ENCODE results near the gene CTSD. TPM values are rescaled to one million over a fixed set of nuclear protein-coding genes. Genes with fewer than 3 reads are reported as not detected.
"Not testable (repeated sequence)": the region's sequence is repeated elsewhere in the genome, so short reads cannot be mapped to it uniquely, and the experiment has no call there.

CTSD gene
- polyA plus RNA-seq = 100 to 1,000 TPM; 537 to 799 (median 556) TPM
- long read RNA-seq, donor 1, transcript CTSD-201 (9 exons, 2,123 nt) = major isoform, 287 of 407 reads
- long read RNA-seq, donor 1, partial matches to known transcripts = 110 of 407 reads
- long read RNA-seq, donor 1, other reads (novel, unspliced or antisense) = 5 of 407 reads
- long read RNA-seq, donor 2, transcript CTSD-201 (9 exons, 2,123 nt) = major isoform, 52 of 63 reads
- long read RNA-seq, donor 2, partial matches to known transcripts = 11 of 63 reads
- long read RNA-seq, donor 2, other reads (novel, unspliced or antisense) = 0 of 63 reads
- long read RNA-seq, donor 3, transcript CTSD-201 (9 exons, 2,123 nt) = major isoform, 38 of 119 reads
- long read RNA-seq, donor 3, partial matches to known transcripts = 78 of 119 reads
- long read RNA-seq, donor 3, other reads (novel, unspliced or antisense) = 0 of 119 reads
- long read RNA-seq, donor 4, partial matches to known transcripts = 0 of 1 reads
- long read RNA-seq, donor 4, other reads (novel, unspliced or antisense) = 0 of 1 reads
- long read RNA-seq, donor 5, transcript CTSD-201 (9 exons, 2,123 nt) = major isoform, 14 of 57 reads
- long read RNA-seq, donor 5, partial matches to known transcripts = 43 of 57 reads
- long read RNA-seq, donor 5, other reads (novel, unspliced or antisense) = 0 of 57 reads
- long read RNA-seq, donor 6, transcript CTSD-201 (9 exons, 2,123 nt) = major isoform, 92 of 140 reads
- long read RNA-seq, donor 6, partial matches to known transcripts = 47 of 140 reads
- long read RNA-seq, donor 6, other reads (novel, unspliced or antisense) = 0 of 140 reads
- long read RNA-seq, donor 7 = 0 reads
- long read RNA-seq, donor 8, partial matches to known transcripts = 0 of 2 reads
- long read RNA-seq, donor 8, other reads (novel, unspliced or antisense) = 0 of 2 reads
- long read RNA-seq, donor 9, transcript CTSD-201 (9 exons, 2,123 nt) = major isoform, 15 of 16 reads
- long read RNA-seq, donor 9, partial matches to known transcripts = 0 of 16 reads
- long read RNA-seq, donor 9, other reads (novel, unspliced or antisense) = 0 of 16 reads
- long read RNA-seq, donor 10, transcript CTSD-201 (9 exons, 2,123 nt) = major isoform, 78 of 109 reads
- long read RNA-seq, donor 10, partial matches to known transcripts = 31 of 109 reads
- long read RNA-seq, donor 10, other reads (novel, unspliced or antisense) = 0 of 109 reads

GRCh38 chr11:1763796-1764661 is at the start of gene CTSD:
CTSD (minus strand) TSS chr11:1763927; CDS start chr11:1763859, 68 bp downstream.
- WGBS, 3 donors = 3 to 6% (median 3%) methylated on average over 33 to 85 of the region's 85 CpGs
- peak within 1 kb of the TSS; percentile 82 to 94 (median 85) for H3K4me3 ChIP-seq (ENCODE audit: low read depth in 1 of 3, low read length in 3 of 3)
- no peak for FAIRE-seq
- peaks cover 0 to 32% (median 11%) of the 10 kb centered on the region in 3 donors for H3K36me3 ChIP-seq (ENCODE audit: control insufficient read depth in 3 of 3, insufficient read depth in 2 of 3, low read depth in 1 of 3, low read length in 3 of 3)
- H3K4me1 ChIP-seq (ENCODE audit: control insufficient read depth in 3 of 3, insufficient read depth in 2 of 3, low read depth in 1 of 3, low read length in 2 of 3) = peaks cover 10 to 28% (median 19%) of the 10 kb centered on the region in 3 donors
- no peaks in the 10 kb centered on the region for H3K27me3 ChIP-seq (ENCODE audit: control insufficient read depth in 3 of 3, insufficient read depth in 3 of 3, low read length in 3 of 3)
- peak; percentile 87 to 91 for DNase-seq
- H3K27ac ChIP-seq (ENCODE audit: low read depth in 1 of 3, low read length in 2 of 3) = peak within 1 kb of the TSS; percentile 90 to 96 (median 93)
- no peaks in the 10 kb centered on the region for H3K9me3 ChIP-seq (ENCODE audit: control insufficient read depth in 2 of 2, insufficient read depth in 1 of 2, low read depth in 1 of 2, low read length in 1 of 2)

- H3K27me3 ChIP-seq (ENCODE audit: control insufficient read depth in 3 of 3, insufficient read depth in 3 of 3, low read length in 3 of 3); H3K36me3 ChIP-seq (ENCODE audit: control insufficient read depth in 3 of 3, insufficient read depth in 2 of 3, low read depth in 1 of 3, low read length in 3 of 3); H3K27ac ChIP-seq (ENCODE audit: low read depth in 1 of 3, low read length in 2 of 3); DNase-seq; H3K4me3 ChIP-seq (ENCODE audit: low read depth in 1 of 3, low read length in 3 of 3); FAIRE-seq; H3K4me1 ChIP-seq (ENCODE audit: control insufficient read depth in 3 of 3, insufficient read depth in 2 of 3, low read depth in 1 of 3, low read length in 2 of 3): not testable (repeated sequence)
- 86 to 92% (median 87%) methylated on average over 9 of the region's 9 CpGs for WGBS, 3 donors
- H3K9me3 ChIP-seq (ENCODE audit: control insufficient read depth in 2 of 2, insufficient read depth in 1 of 2, low read depth in 1 of 2, low read length in 1 of 2) = peaks cover 0 to 18% of the 10 kb centered on the region in 2 donors
These were observed 49.6 kb upstream of the CTSD start for GRCh38 chr11:1813356-1813755.

GRCh38 chr11:1812801-1813200 is 49.1 kb upstream of the CTSD start:
- Histone ChIP-seq H3K4me3 (ENCODE audit: low read depth in 1 of 3, low read length in 3 of 3) (no peak overlapping the region), H3K9me3 (ENCODE audit: control insufficient read depth in 2 of 2, insufficient read depth in 1 of 2, low read depth in 1 of 2, low read length in 1 of 2) (peaks cover 0 to 14% of the 10 kb centered on the region in 2 donors), H3K4me1 (ENCODE audit: control insufficient read depth in 3 of 3, insufficient read depth in 2 of 3, low read depth in 1 of 3, low read length in 2 of 3) (peaks cover 0 to 2% (median 0%) of the 10 kb centered on the region in 3 donors), H3K27me3 (ENCODE audit: control insufficient read depth in 3 of 3, insufficient read depth in 3 of 3, low read length in 3 of 3) (peaks cover 0 to 7% (median 0%) of the 10 kb centered on the region in 3 donors), H3K27ac (ENCODE audit: low read depth in 1 of 3, low read length in 2 of 3) (no peak overlapping the region), H3K36me3 (ENCODE audit: control insufficient read depth in 3 of 3, insufficient read depth in 2 of 3, low read depth in 1 of 3, low read length in 3 of 3) (no peaks in the 10 kb centered on the region)
- FAIRE-seq (no peak), DNase-seq (no peak)
- 79 to 93% (median 93%) methylated on average over 15 of the region's 15 CpGs for WGBS, 3 donors

GRCh38 chr11:1812274-1812673 is 48.5 kb upstream of the CTSD start:
- H3K4me1 ChIP-seq (ENCODE audit: control insufficient read depth in 3 of 3, insufficient read depth in 2 of 3, low read depth in 1 of 3, low read length in 2 of 3) = peaks cover 0 to 7% (median 0%) of the 10 kb centered on the region in 3 donors
- no peak for FAIRE-seq
- H3K4me3 ChIP-seq (ENCODE audit: low read depth in 1 of 3, low read length in 3 of 3) = no peak overlapping the region
- peaks cover 0 to 7% (median 0%) of the 10 kb centered on the region in 3 donors for H3K27me3 ChIP-seq (ENCODE audit: control insufficient read depth in 3 of 3, insufficient read depth in 3 of 3, low read length in 3 of 3)
- peaks cover 0 to 13% of the 10 kb centered on the region in 2 donors for H3K9me3 ChIP-seq (ENCODE audit: control insufficient read depth in 2 of 2, insufficient read depth in 1 of 2, low read depth in 1 of 2, low read length in 1 of 2)
- H3K36me3 ChIP-seq (ENCODE audit: control insufficient read depth in 3 of 3, insufficient read depth in 2 of 3, low read depth in 1 of 3, low read length in 3 of 3) = no peaks in the 10 kb centered on the region
- DNase-seq = no peak
- 82 to 87% (median 86%) methylated on average over 5 of the region's 5 CpGs for WGBS, 3 donors
- H3K27ac ChIP-seq (ENCODE audit: low read depth in 1 of 3, low read length in 2 of 3) = no peak overlapping the region

GRCh38 chr11:1810761-1811160 is 47.0 kb upstream of the CTSD start:
- WGBS, 3 donors = 71 to 84% (median 76%) methylated on average over 10 of the region's 10 CpGs
- no peak overlapping the region for H3K27ac ChIP-seq (ENCODE audit: low read depth in 1 of 3, low read length in 2 of 3)
- peaks cover 0 to 7% (median 0%) of the 10 kb centered on the region in 3 donors for H3K4me1 ChIP-seq (ENCODE audit: control insufficient read depth in 3 of 3, insufficient read depth in 2 of 3, low read depth in 1 of 3, low read length in 2 of 3)
- no peak for FAIRE-seq
- DNase-seq = no peak
- no peak overlapping the region for H3K4me3 ChIP-seq (ENCODE audit: low read depth in 1 of 3, low read length in 3 of 3)
- no peaks in the 10 kb centered on the region for H3K36me3 ChIP-seq (ENCODE audit: control insufficient read depth in 3 of 3, insufficient read depth in 2 of 3, low read depth in 1 of 3, low read length in 3 of 3)
- peaks cover 0 to 7% (median 0%) of the 10 kb centered on the region in 3 donors for H3K27me3 ChIP-seq (ENCODE audit: control insufficient read depth in 3 of 3, insufficient read depth in 3 of 3, low read length in 3 of 3)
- peaks cover 0 to 13% of the 10 kb centered on the region in 2 donors for H3K9me3 ChIP-seq (ENCODE audit: control insufficient read depth in 2 of 2, insufficient read depth in 1 of 2, low read depth in 1 of 2, low read length in 1 of 2)

GRCh38 chr11:1807264-1807995 is 43.7 kb upstream of the CTSD start:
- Histone ChIP-seq H3K4me1 (ENCODE audit: control insufficient read depth in 3 of 3, insufficient read depth in 2 of 3, low read depth in 1 of 3, low read length in 2 of 3) (peaks cover 0 to 7% (median 0%) of the 10 kb centered on the region in 3 donors), H3K4me3 (ENCODE audit: low read depth in 1 of 3, low read length in 3 of 3) (no peak overlapping the region), H3K9me3 (ENCODE audit: control insufficient read depth in 2 of 2, insufficient read depth in 1 of 2, low read depth in 1 of 2, low read length in 1 of 2) (peaks cover 0 to 9% of the 10 kb centered on the region in 2 donors), H3K27ac (ENCODE audit: low read depth in 1 of 3, low read length in 2 of 3) (no peak overlapping the region), H3K27me3 (ENCODE audit: control insufficient read depth in 3 of 3, insufficient read depth in 3 of 3, low read length in 3 of 3) (peaks cover 0 to 4% (median 0%) of the 10 kb centered on the region in 3 donors), H3K36me3 (ENCODE audit: control insufficient read depth in 3 of 3, insufficient read depth in 2 of 3, low read depth in 1 of 3, low read length in 3 of 3) (no peaks in the 10 kb centered on the region)
- 15 to 54% (median 28%) methylated on average over 14 of the region's 14 CpGs for WGBS, 3 donors
- DNase-seq = peak; percentile 26 to 70
- FAIRE-seq = no peak

- Histone ChIP-seq H3K27me3 (ENCODE audit: control insufficient read depth in 3 of 3, insufficient read depth in 3 of 3, low read length in 3 of 3) (peaks cover 0 to 4% (median 0%) of the 10 kb centered on the region in 3 donors), H3K27ac (ENCODE audit: low read depth in 1 of 3, low read length in 2 of 3) (no peak overlapping the region), H3K4me3 (ENCODE audit: low read depth in 1 of 3, low read length in 3 of 3) (no peak overlapping the region), H3K9me3 (ENCODE audit: control insufficient read depth in 2 of 2, insufficient read depth in 1 of 2, low read depth in 1 of 2, low read length in 1 of 2) (peaks cover 0 to 4% of the 10 kb centered on the region in 2 donors), H3K4me1 (ENCODE audit: control insufficient read depth in 3 of 3, insufficient read depth in 2 of 3, low read depth in 1 of 3, low read length in 2 of 3) (peaks cover 0 to 7% (median 0%) of the 10 kb centered on the region in 3 donors), H3K36me3 (ENCODE audit: control insufficient read depth in 3 of 3, insufficient read depth in 2 of 3, low read depth in 1 of 3, low read length in 3 of 3) (no peaks in the 10 kb centered on the region)
- DNase-seq (no peak), FAIRE-seq (no peak)
- WGBS, 3 donors = 77 to 89% (median 80%) methylated on average over 15 of the region's 15 CpGs
These were observed 41.8 kb upstream of the CTSD start for GRCh38 chr11:1805525-1805924.
